Middle frontal gyrus (tissue), 1 donor: ENCODE measurements around the gene GCNT4.
"Not testable (repeated sequence)": the region's sequence is repeated elsewhere in the genome, so short reads cannot be mapped to it uniquely, and the experiment has no call there.

Source experiments
- DNase-seq: peaks from one replicate; pipeline ENCODE4 v3.0.0-alpha.2; 2015; ENCODE audit warnings: low spot score; ENCODE audit errors: extremely low spot score

Gene GCNT4

GRCh38 chr5:75052192-75053053 is at the start of gene GCNT4:
TSS of gene GCNT4 (minus strand) at chr5:75052558. CDS start at chr5:75030037, 22,521 bp downstream.
- no peak for DNase-seq

GRCh38 chr5:75095956-75096355 is 43.6 kb upstream of the GCNT4 start:
- DNase-seq = not testable (repeated sequence)

- DNase-seq = no peak
Observed at GRCh38 chr5:75091597-75091996, 39.2 kb upstream of the GCNT4 start.

GRCh38 chr5:75089662-75090061 is 37.3 kb upstream of the GCNT4 start:
- DNase-seq = no peak

GRCh38 chr5:75089137-75089536 is 36.8 kb upstream of the GCNT4 start:
- no peak for DNase-seq

- DNase-seq = no peak
Observed at GRCh38 chr5:75088648-75089047, 36.3 kb upstream of the GCNT4 start.

- DNase-seq = no peak
Observed at GRCh38 chr5:75081510-75081909, 29.2 kb upstream of the GCNT4 start.

GRCh38 chr5:75079346-75079745 is 27.0 kb upstream of the GCNT4 start:
- DNase-seq = not testable (repeated sequence)

- DNase-seq = no peak
Observed at GRCh38 chr5:75078027-75078426, 25.7 kb upstream of the GCNT4 start.

- DNase-seq = no peak
Observed at GRCh38 chr5:75072061-75072460, 19.7 kb upstream of the GCNT4 start.

- no peak for DNase-seq
Observed at GRCh38 chr5:75071100-75071499, 18.7 kb upstream of the GCNT4 start.

- DNase-seq = no peak
Observed at GRCh38 chr5:75067434-75067833, 15.1 kb upstream of the GCNT4 start.

GRCh38 chr5:75062925-75063531 is 10.7 kb upstream of the GCNT4 start:
- DNase-seq = no peak

GRCh38 chr5:75059912-75060545 is 7.7 kb upstream of the GCNT4 start:
- DNase-seq = no peak

GRCh38 chr5:75058986-75059535 is 6.7 kb upstream of the GCNT4 start:
- no peak for DNase-seq

GRCh38 chr5:75057561-75057960 is 5.2 kb upstream of the GCNT4 start:
- DNase-seq = no peak

- no peak for DNase-seq
Observed at GRCh38 chr5:75055727-75056144, 3.4 kb upstream of the GCNT4 start.

GRCh38 chr5:75054134-75054930 is 2.0 kb upstream of the GCNT4 start:
- DNase-seq = no peak

- DNase-seq = no peak
Observed at GRCh38 chr5:75053304-75054133, 1.2 kb upstream of the GCNT4 start.

GRCh38 chr5:75053054-75053303 is 621 bp upstream of the GCNT4 start:
- no peak for DNase-seq
